Fibroblast of villous mesenchyme (primary cell): Measurements from ENCODE around the gene SLC25A39. TPM values are rescaled to one million over a fixed set of nuclear protein-coding genes. Genes with fewer than 3 reads are reported as not detected.

Experiments
- DNase-seq: peaks from one replicate; pipeline ENCODE4 v3.0.0-alpha.2; 2010; ENCODE audit warnings: low read depth
- H3K4me3 ChIP-seq: 2 replicates; pipeline ENCODE4 v1.5.1; 2011; ENCODE audit warnings: low read depth, mild to moderate bottlenecking, low read length
- total RNA-seq: library from RNA; depleted of rRNA; stranded (reverse); fragments of >200 nt; gene quantifications from 2 replicates; pipeline ENCODE4 v1.2.3, GENCODE V29; 2012
- TF ChIP-seq, protein P1 (sequence below): IDR thresholded peaks from 2 replicates; pipeline ENCODE4 v1.5.1; 2012; ENCODE audit warnings: low read depth, mild to moderate bottlenecking, low read length; ENCODE audit not compliant: insufficient read depth

Gene SLC25A39
- total RNA-seq, 1 donor, result 61.7 TPM

GRCh38 chr17:44287651-44288050 lies 37.0 kb downstream of the SLC25A39 start:
- TF ChIP-seq, protein P1, sequence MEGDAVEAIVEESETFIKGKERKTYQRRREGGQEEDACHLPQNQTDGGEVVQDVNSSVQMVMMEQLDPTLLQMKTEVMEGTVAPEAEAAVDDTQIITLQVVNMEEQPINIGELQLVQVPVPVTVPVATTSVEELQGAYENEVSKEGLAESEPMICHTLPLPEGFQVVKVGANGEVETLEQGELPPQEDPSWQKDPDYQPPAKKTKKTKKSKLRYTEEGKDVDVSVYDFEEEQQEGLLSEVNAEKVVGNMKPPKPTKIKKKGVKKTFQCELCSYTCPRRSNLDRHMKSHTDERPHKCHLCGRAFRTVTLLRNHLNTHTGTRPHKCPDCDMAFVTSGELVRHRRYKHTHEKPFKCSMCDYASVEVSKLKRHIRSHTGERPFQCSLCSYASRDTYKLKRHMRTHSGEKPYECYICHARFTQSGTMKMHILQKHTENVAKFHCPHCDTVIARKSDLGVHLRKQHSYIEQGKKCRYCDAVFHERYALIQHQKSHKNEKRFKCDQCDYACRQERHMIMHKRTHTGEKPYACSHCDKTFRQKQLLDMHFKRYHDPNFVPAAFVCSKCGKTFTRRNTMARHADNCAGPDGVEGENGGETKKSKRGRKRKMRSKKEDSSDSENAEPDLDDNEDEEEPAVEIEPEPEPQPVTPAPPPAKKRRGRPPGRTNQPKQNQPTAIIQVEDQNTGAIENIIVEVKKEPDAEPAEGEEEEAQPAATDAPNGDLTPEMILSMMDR, result no peak

GRCh38 chr17:44284024-44284400 lies 40.6 kb downstream of the SLC25A39 start:
- TF ChIP-seq, protein P1, result no peak
- DNase-seq, result no peak

More at GRCh38 chr17:44287651-44288050, 37.0 kb downstream of the SLC25A39 start:
- DNase-seq, result no peak
- H3K4me3 ChIP-seq, result no peak overlapping the region

DNA sequence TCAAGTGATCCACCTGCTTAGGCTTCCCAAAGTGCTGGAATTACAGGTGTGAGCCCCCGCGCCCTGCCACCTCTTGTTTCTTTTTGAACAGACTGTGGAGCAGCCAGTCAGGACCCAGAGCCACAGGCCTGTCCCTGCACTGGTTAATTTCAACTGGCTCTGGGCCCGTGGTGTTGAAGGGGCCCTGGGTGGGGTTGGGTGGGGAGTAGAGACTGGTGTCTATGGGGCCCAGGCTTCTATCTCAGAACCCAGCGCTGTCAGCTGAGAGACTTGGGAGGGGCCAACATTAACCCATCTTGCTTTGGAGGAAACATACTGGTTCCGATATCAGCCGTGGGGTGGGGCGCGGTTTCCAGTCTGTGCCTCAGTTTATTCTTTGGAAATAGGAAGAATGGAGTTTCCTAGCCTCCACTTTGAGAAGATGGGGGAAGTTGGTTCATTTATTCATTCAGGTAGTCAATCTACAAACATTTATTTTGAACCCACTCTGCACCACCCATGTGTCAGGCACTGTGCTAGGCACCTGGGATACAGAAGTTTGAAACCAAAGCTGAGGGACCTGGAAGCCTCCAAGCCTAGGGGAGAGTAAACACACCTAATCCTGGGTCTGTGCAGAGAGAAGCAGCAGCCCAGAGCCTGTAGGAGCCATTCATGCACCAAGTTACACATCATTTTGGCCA lies 41.1 kb downstream of the SLC25A39 start:
- no peak overlapping the region for H3K4me3 ChIP-seq
- no peak for DNase-seq
- TF ChIP-seq, protein P1, result no peak

More at GRCh38 chr17:44284024-44284400, 40.6 kb downstream of the SLC25A39 start:
- no peak overlapping the region for H3K4me3 ChIP-seq

DNA sequence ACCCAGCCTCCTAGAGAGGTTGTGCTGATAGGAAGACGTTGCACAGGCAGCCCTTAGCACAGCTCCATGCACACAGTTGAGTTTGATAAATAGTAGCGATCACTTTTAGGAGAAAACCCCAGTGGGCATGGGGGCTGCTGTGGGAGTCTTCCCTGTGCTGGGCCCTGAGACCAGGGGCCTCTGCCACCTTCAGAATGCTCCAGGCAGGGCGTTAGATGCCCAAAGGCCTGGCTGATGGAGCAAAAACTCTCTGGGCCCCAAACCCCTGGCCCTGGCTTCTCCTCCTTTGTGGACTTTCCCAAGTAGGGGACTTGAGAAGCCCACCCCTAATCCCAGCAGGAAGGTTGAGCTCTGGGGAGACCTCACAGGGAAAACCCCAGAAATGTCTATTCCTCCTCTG lies 42.4 kb downstream of the SLC25A39 start:
- TF ChIP-seq, protein P1, result no peak
- no peak overlapping the region for H3K4me3 ChIP-seq
- DNase-seq, result no peak

GRCh38 chr17:44281570-44281969 lies 43.1 kb downstream of the SLC25A39 start:
- TF ChIP-seq, protein P1, result no peak
- DNase-seq, result no peak
- no peak overlapping the region for H3K4me3 ChIP-seq

GRCh38 chr17:44280392-44280937 lies 44.2 kb downstream of the SLC25A39 start:
- DNase-seq, result no peak
- TF ChIP-seq, protein P1, result no peak
- no peak overlapping the region for H3K4me3 ChIP-seq
